HEK293 (cell line): ENCODE data around the gene RAB9B.
A peak's percentile ranks its signal among the peaks of the same experiment; 100 is the strongest.
"Not testable (repeated sequence)": the region's sequence is repeated elsewhere in the genome, so short reads cannot be mapped to it uniquely, and the experiment has no call there.

Source experiments
- CTCF ChIA-PET: fragments of 350-600 bp; formaldehyde crosslinking; extraction: SDS; loops from one replicate; lab custom pipeline; 2021; ENCODE audit warnings: antibody characterized with exemption; lab: Yijun Ruan, JAX
- POLR2A ChIA-PET: fragments of 300-600 bp; formaldehyde crosslinking; extraction: SDS; loops from one replicate; lab custom pipeline; 2020; ENCODE audit warnings: antibody characterized with exemption, inconsistent platforms; lab: Yijun Ruan, JAX
- H3K27ac ChIP-seq: fragments of 200-500 bp; sonication (Bioruptor generic); 2 replicates; pipeline ENCODE4 v1.5.1; 2014; ENCODE audit warnings: low read depth, low read length, control low read depth, inconsistent platforms; ENCODE audit errors: extremely low read depth
- H3K36me3 ChIP-seq, 2 experiments: fragments of 200-500 bp in 1 of 2; sonication (Bioruptor generic) in 1 of 2; 1 replicate in 1 of 2; 2 replicates in 1 of 2; pipeline ENCODE4 v1.5.1; 2014 to 2017; ENCODE audit warnings: inconsistent platforms in 2 of 2, low read length in 2 of 2; ENCODE audit not compliant: control insufficient read depth in 2 of 2, insufficient read depth in 1 of 2
- H3K4me1 ChIP-seq: fragments of 200-500 bp; sonication (Bioruptor generic); 2 replicates; pipeline ENCODE4 v1.5.1; 2014; ENCODE audit warnings: mild to moderate bottlenecking, low read length, inconsistent platforms; ENCODE audit not compliant: control insufficient read depth, insufficient read depth
- H3K4me3 ChIP-seq: 2 replicates; pipeline ENCODE4 v1.5.1; 2011; ENCODE audit warnings: low read depth, mild to moderate bottlenecking, control low read depth, low read length, moderate library complexity
- H3K9me3 ChIP-seq: fragments of 200-500 bp; sonication (Bioruptor generic); 2 replicates; pipeline ENCODE4 v1.5.1; 2014; ENCODE audit warnings: low read depth, low read length, inconsistent platforms; ENCODE audit not compliant: control insufficient read depth, insufficient read depth
- FEZF1 ChIP-seq: fragments of 450-650 bp; formaldehyde crosslinking; IDR thresholded peaks from 2 replicates; pipeline ENCODE4 v1.5.1; 2016; ENCODE audit warnings: missing biosample characterization, missing genetic modification characterization
- HOXD13 ChIP-seq: sonication (generic); formaldehyde crosslinking; IDR thresholded peaks from 2 replicates; pipeline ENCODE4 v1.8.0; 2022; ENCODE audit warnings: missing genetic modification reagents, borderline replicate concordance
- MYNN ChIP-seq: fragments of 450-650 bp; formaldehyde crosslinking; IDR thresholded peaks from 2 replicates; pipeline ENCODE4 v1.5.1; 2016; ENCODE audit warnings: missing biosample characterization, missing genetic modification characterization, borderline replicate concordance
- SP3 ChIP-seq: fragments of 450-650 bp; formaldehyde crosslinking; IDR thresholded peaks from 2 replicates; pipeline ENCODE4 v1.5.1; 2016; ENCODE audit warnings: missing biosample characterization, missing genetic modification characterization
- TCF7L2 ChIP-seq: IDR thresholded peaks from 2 replicates; pipeline ENCODE4 v1.6.1; 2011; ENCODE audit warnings: low read depth, mild to moderate bottlenecking, inconsistent platforms, low read length, moderate library complexity, borderline replicate concordance
- YY2 ChIP-seq: fragments of 450-650 bp; formaldehyde crosslinking; IDR thresholded peaks from 2 replicates; pipeline ENCODE4 v1.5.1; 2016; ENCODE audit warnings: missing biosample characterization, missing genetic modification characterization
- ZBTB21 ChIP-seq: fragments of 450-650 bp; formaldehyde crosslinking; IDR thresholded peaks from 2 replicates; pipeline ENCODE4 v1.5.1; 2017; ENCODE audit warnings: missing biosample characterization, missing genetic modification characterization
- ZBTB8A ChIP-seq: fragments of 450-650 bp; formaldehyde crosslinking; IDR thresholded peaks from 2 replicates; pipeline ENCODE4 v1.5.1; 2016; ENCODE audit warnings: missing biosample characterization, missing genetic modification characterization
- ZIC2 ChIP-seq: fragments of 450-650 bp; formaldehyde crosslinking; IDR thresholded peaks from 2 replicates; pipeline ENCODE4 v1.5.1; 2016; ENCODE audit warnings: missing biosample characterization, missing genetic modification characterization
- ZNF121 ChIP-seq: fragments of 450-650 bp; formaldehyde crosslinking; IDR thresholded peaks from 2 replicates; pipeline ENCODE4 v1.5.1; 2016; ENCODE audit warnings: missing biosample characterization, missing genetic modification characterization
- ZNF175 ChIP-seq: fragments of 450-650 bp; formaldehyde crosslinking; IDR thresholded peaks from 2 replicates; pipeline ENCODE4 v1.5.1; 2016; ENCODE audit warnings: missing biosample characterization, missing genetic modification characterization
- ZNF24 ChIP-seq: fragments of 450-650 bp; formaldehyde crosslinking; IDR thresholded peaks from 2 replicates; pipeline ENCODE4 v1.5.1; 2016; ENCODE audit warnings: missing biosample characterization, missing genetic modification characterization
- ZNF280D ChIP-seq: fragments of 450-650 bp; formaldehyde crosslinking; IDR thresholded peaks from 2 replicates; pipeline ENCODE4 v1.5.1; 2016; ENCODE audit warnings: missing biosample characterization, missing genetic modification characterization
- ZNF292 ChIP-seq: fragments of 450-650 bp; formaldehyde crosslinking; IDR thresholded peaks from 2 replicates; pipeline ENCODE4 v1.5.1; 2016; ENCODE audit warnings: low read depth, missing biosample characterization, missing genetic modification characterization, borderline replicate concordance
- ZNF354C ChIP-seq: fragments of 450-650 bp; formaldehyde crosslinking; IDR thresholded peaks from 2 replicates; pipeline ENCODE4 v1.5.1; 2016; ENCODE audit warnings: missing biosample characterization, missing genetic modification characterization, low read depth, borderline replicate concordance
- ZNF544 ChIP-seq: fragments of 450-650 bp; formaldehyde crosslinking; IDR thresholded peaks from 2 replicates; pipeline ENCODE4 v1.5.0; 2017; ENCODE audit warnings: missing biosample characterization, missing genetic modification characterization
- ZNF621 ChIP-seq: fragments of 450-650 bp; formaldehyde crosslinking; IDR thresholded peaks from 2 replicates; pipeline ENCODE4 v1.5.1; 2017; ENCODE audit warnings: missing biosample characterization, missing genetic modification characterization
- ZNF623 ChIP-seq: fragments of 450-650 bp; formaldehyde crosslinking; IDR thresholded peaks from 2 replicates; pipeline ENCODE4 v1.5.1; 2016; ENCODE audit warnings: missing biosample characterization, missing genetic modification characterization
- ZNF654 ChIP-seq: fragments of 450-650 bp; formaldehyde crosslinking; IDR thresholded peaks from 2 replicates; pipeline ENCODE4 v1.5.1; 2016; ENCODE audit warnings: low read depth, missing biosample characterization, missing genetic modification characterization
- ZSCAN30 ChIP-seq: fragments of 450-650 bp; IDR thresholded peaks from 2 replicates; pipeline ENCODE4 v1.5.1; 2018; ENCODE audit warnings: missing biosample characterization, mild to moderate bottlenecking, missing genetic modification characterization, moderate library complexity
- ZSCAN4 ChIP-seq: fragments of 450-650 bp; formaldehyde crosslinking; IDR thresholded peaks from 2 replicates; pipeline ENCODE4 v1.5.1; 2017; ENCODE audit warnings: missing biosample characterization, missing genetic modification characterization

RAB9B gene

GRCh38 chrX:103820802-103821201, 11.3 kb downstream of the RAB9B start:
- POLR2A ChIA-PET, H3K9me3 ChIP-seq, H3K4me3 ChIP-seq, H3K36me3 ChIP-seq, H3K27ac ChIP-seq, H3K4me1 ChIP-seq: not testable (repeated sequence)
- TF ChIP-seq ZNF121 (tag by site-specific recombination) (0 out of 2 replicates have a peak, but pooled peaks have one; percentile 41), ZSCAN4 (tag by site-specific recombination) (peak; percentile 92)
- CTCF ChIA-PET: interaction anchor here (1.8 kb wide), 1 partner anchor 109 kb away, joined by 6 read pairs; no protein-coding TSS in a partner anchor

DNA sequence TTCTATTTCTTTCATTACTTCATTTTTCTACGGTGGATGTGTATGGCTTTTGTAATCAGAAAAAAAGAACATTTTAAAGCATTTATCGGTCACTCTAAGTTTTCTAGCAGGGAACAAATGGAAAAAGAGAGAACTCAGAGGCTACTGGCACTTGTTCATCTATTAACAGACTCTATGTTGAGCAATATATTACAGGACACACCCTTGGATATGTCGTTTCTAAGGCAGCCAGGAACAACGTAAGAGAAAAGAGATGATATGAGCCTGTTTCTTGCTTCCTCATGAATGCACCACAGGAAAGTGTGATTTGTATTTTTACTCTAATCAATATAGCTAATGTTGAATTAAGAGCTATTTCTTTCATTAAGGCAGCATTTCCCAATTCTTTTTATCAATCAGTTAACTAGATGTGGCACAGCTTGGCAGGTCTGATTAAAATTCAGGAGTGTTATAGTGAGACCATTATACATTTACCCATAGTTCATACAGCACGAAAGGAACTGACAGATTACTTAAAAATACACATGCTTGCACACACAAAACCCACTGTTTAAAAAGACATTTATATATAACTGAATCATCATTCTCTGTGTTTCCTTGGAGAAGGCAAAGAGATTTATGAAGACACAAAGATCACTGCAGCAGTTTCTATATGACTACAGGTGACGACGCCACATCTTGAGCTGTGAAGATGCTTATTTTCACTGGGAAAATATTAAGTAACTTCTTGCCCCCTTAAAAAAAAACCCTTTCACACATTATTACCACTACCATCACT, 13.0 kb downstream of the RAB9B start:
- TF ChIP-seq ZNF544 (tag by site-specific recombination): no peak
- TF ChIP-seq YY2 (tag by site-specific recombination): no peak
- TF ChIP-seq MYNN (tag by site-specific recombination): no peak
- TF ChIP-seq TCF7L2: no peak
- no peak for TF ChIP-seq ZNF280D (tag by site-specific recombination)
- TF ChIP-seq ZNF623: no peak
- no peak for TF ChIP-seq ZSCAN30 (tag by site-specific recombination)
- no peak for TF ChIP-seq ZNF175 (tag by site-specific recombination)
- no peak for TF ChIP-seq ZBTB21 (tag by site-specific recombination)
- no peak for TF ChIP-seq FEZF1 (tag by site-specific recombination)
- TF ChIP-seq HOXD13: no peak
- TF ChIP-seq ZBTB8A: no peak
- no peak for TF ChIP-seq SP3 (tag by site-specific recombination)
- Histone ChIP-seq H3K4me1 (no peaks in the 10 kb centered on the region), H3K27ac (no peak overlapping the region), H3K4me3 (no peak overlapping the region), H3K9me3 (no peaks in the 10 kb centered on the region), H3K36me3 (no peaks in the 10 kb centered on the region)
- CTCF ChIA-PET: interaction anchor here (0.6 to 3.9 kb wide), 14 partner anchors 10 to 893 kb away, joined by 3 to 19 read pairs (median 4); partner anchors contain the start of gene TMEM31
- POLR2A ChIA-PET: no interaction called here

DNA sequence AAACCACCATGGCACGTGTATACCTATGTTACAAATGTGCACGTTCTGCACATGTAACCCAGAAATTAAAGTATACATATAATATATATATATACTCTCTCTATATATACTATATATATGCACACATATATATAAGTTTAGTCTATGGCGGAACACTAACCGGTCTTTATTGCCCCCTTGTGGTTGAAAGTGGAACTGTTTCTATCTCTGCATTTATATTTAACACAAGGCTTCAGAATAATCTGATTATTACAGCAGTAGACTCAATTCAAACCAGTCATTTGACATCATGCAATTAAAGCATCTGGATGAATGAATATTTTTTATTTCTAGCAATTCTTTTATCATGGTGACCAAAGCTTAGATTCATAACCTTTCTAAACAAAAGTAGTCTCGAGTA, 14.6 kb downstream of the RAB9B start:
- no peak overlapping the region for H3K4me3 ChIP-seq
- ChIA-PET CTCF (interaction anchor here (0.6 to 3.9 kb wide), 20 partner anchors 9 to 284 kb away, joined by 3 to 19 read pairs (median 4); partner anchors contain the start of genes RAB9B and TMEM31), POLR2A (no interaction called here)
- no peaks in the 10 kb centered on the region for H3K4me1 ChIP-seq
- no peaks in the 10 kb centered on the region for H3K9me3 ChIP-seq
- no peaks in the 10 kb centered on the region for H3K36me3 ChIP-seq
- TF ChIP-seq ZNF24: no peak
- TF ChIP-seq ZNF292: no peak
- no peak for TF ChIP-seq ZIC2
- TF ChIP-seq ZNF621 (tag by site-specific recombination): no peak
- peak; percentile 60 for TF ChIP-seq ZNF654 (tag by site-specific recombination)
- TF ChIP-seq ZNF354C (tag by site-specific recombination): no peak
- no peak overlapping the region for H3K27ac ChIP-seq
